ENCODE data around the gene PROM2. TPM values are rescaled to one million over a fixed set of nuclear protein-coding genes. Genes with fewer than 3 reads are reported as not detected.
A peak's percentile ranks its signal among the peaks of the same experiment; 100 is the strongest.

PROM2 gene
- total RNA-seq, 4 donors from 2014 or later = 59.7 to 184 (median 83.5) TPM

- WGBS, 2 donors = 80 to 92% methylated on average over 1 to 2 of the region's 22 CpGs
- intact Hi-C loops (cut with DNase I) = no loop called here
- Histone ChIP-seq H3K9me3 (no peaks in the 10 kb centered on the region), H3K36me3 (peaks cover 0 to 31% (median 12%) of the 10 kb centered on the region in 3 donors), H3K27me3 (no peaks in the 10 kb centered on the region), H3K27ac (peak overlapping the region; percentile 85 to 96 (median 92)), H3K4me3 (peak overlapping the region; percentile 57 to 62 (median 60)), H3K4me1 (peaks cover 17 to 68% (median 23%) of the 10 kb centered on the region in 3 donors)
- TF ChIP-seq CTCF (IDR thresholded peaks at IDR 0.05) (no peak), POLR2A (IDR thresholded peaks at IDR 0.05) (no peak)
- DNase-seq = no peak
These were observed 2.1 kb downstream of the PROM2 start for GRCh38 chr2:95276244-95276887.

- DNase-seq = no peak
- H3K4me3 ChIP-seq = peak overlapping the region; percentile 5 to 62 (median 60)
- H3K27me3 ChIP-seq = no peaks in the 10 kb centered on the region
- peak overlapping the region; percentile 85 to 96 (median 92) for H3K27ac ChIP-seq
- H3K9me3 ChIP-seq = no peaks in the 10 kb centered on the region
- intact Hi-C loops (cut with DNase I) = no loop called here
- 82% methylated on average over 7 of the region's 9 CpGs; no CpG with 5 or more reads in 1 of the 2 donors for WGBS, 2 donors
- peaks cover 17 to 72% (median 23%) of the 10 kb centered on the region in 3 donors for H3K4me1 ChIP-seq
- H3K36me3 ChIP-seq = peaks cover 0 to 36% (median 16%) of the 10 kb centered on the region in 3 donors
- TF ChIP-seq POLR2A (IDR thresholded peaks at IDR 0.05) (no peak), CTCF (IDR thresholded peaks at IDR 0.05) (no peak)
These were observed 2.6 kb downstream of the PROM2 start for GRCh38 chr2:95276888-95277245.

GRCh38 chr2:95277246-95277906, 3.1 kb downstream of the PROM2 start:
- no peaks in the 10 kb centered on the region for H3K27me3 ChIP-seq
- H3K4me1 ChIP-seq = peaks cover 17 to 72% (median 23%) of the 10 kb centered on the region in 3 donors
- no peak for DNase-seq
- 24 to 61% methylated on average over 3 to 4 of the region's 11 CpGs for WGBS, 2 donors
- H3K4me3 ChIP-seq = peak overlapping the region; percentile 5 to 62 (median 60)
- TF ChIP-seq POLR2A (IDR thresholded peaks at IDR 0.05) (no peak), CTCF (IDR thresholded peaks at IDR 0.05) (peak in 5 of 6 experiments; percentile 10 to 69 (median 54))
- intact Hi-C loops (cut with DNase I) = no loop called here
- H3K9me3 ChIP-seq = no peaks in the 10 kb centered on the region
- H3K36me3 ChIP-seq = peaks cover 0 to 41% (median 21%) of the 10 kb centered on the region in 3 donors
- H3K27ac ChIP-seq = peak overlapping the region; percentile 85 to 96 (median 92)

- 46% methylated on average over 2 of the region's 7 CpGs; no CpG with 5 or more reads in 1 of the 2 donors for WGBS, 2 donors
- TF ChIP-seq CTCF (IDR thresholded peaks at IDR 0.05) (no peak), POLR2A (IDR thresholded peaks at IDR 0.05) (no peak)
- Histone ChIP-seq H3K9me3 (no peaks in the 10 kb centered on the region), H3K27ac (peak overlapping the region; percentile 82 to 96 (median 92)), H3K4me1 (peaks cover 17 to 75% (median 23%) of the 10 kb centered on the region in 3 donors), H3K27me3 (no peaks in the 10 kb centered on the region), H3K4me3 (peak overlapping the region in 1 of 4 donors; percentile 61), H3K36me3 (peaks cover 0 to 48% (median 23%) of the 10 kb centered on the region in 3 donors)
- no peak for DNase-seq
- intact Hi-C loops (cut with DNase I) = no loop called here
These were observed 3.8 kb downstream of the PROM2 start for GRCh38 chr2:95278051-95278471.
